GM13977 (cell line): ENCODE results near the gene MRPL2.
A peak's percentile ranks its signal among the peaks of the same experiment; 100 is the strongest.

ENCODE experiments used
- DNase-seq: peaks from one replicate; pipeline ENCODE4 v3.0.0; 2012; ENCODE audit warnings: low spot score
- in situ Hi-C: fragments of 300-500 bp; cut with MboI; formaldehyde crosslinking; loops from one replicate; pipeline ENCODE4 v1.12.0; 2022; ENCODE audit warnings: low sequenced_read_pairs, low pct_unique_long_range_greater_than_20kb, mixed read lengths, inconsistent platforms; ENCODE audit not compliant: unreplicated experiment
- TF ChIP-seq, protein P1 (sequence below): IDR thresholded peaks from 2 replicates; pipeline ENCODE4 v1.5.1; 2012; ENCODE audit warnings: mild to moderate bottlenecking, control low read depth; ENCODE audit not compliant: insufficient read depth; ENCODE audit errors: extremely low read depth, missing control alignments

MRPL2 gene

GRCh38 chr6:43021270-43022047 is 37.8 kb downstream of the MRPL2 start, which contains the start of gene RRP36:
TSS of gene RRP36 (plus strand) at chr6:43021623. CDS start at chr6:43021655, 32 bp downstream.
- TF ChIP-seq, protein P1, sequence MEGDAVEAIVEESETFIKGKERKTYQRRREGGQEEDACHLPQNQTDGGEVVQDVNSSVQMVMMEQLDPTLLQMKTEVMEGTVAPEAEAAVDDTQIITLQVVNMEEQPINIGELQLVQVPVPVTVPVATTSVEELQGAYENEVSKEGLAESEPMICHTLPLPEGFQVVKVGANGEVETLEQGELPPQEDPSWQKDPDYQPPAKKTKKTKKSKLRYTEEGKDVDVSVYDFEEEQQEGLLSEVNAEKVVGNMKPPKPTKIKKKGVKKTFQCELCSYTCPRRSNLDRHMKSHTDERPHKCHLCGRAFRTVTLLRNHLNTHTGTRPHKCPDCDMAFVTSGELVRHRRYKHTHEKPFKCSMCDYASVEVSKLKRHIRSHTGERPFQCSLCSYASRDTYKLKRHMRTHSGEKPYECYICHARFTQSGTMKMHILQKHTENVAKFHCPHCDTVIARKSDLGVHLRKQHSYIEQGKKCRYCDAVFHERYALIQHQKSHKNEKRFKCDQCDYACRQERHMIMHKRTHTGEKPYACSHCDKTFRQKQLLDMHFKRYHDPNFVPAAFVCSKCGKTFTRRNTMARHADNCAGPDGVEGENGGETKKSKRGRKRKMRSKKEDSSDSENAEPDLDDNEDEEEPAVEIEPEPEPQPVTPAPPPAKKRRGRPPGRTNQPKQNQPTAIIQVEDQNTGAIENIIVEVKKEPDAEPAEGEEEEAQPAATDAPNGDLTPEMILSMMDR = no peak
- peak; percentile 87 for DNase-seq
- in situ Hi-C loops = no loop called here

- TF ChIP-seq, protein P1 = no peak
- in situ Hi-C loops = no loop called here
- DNase-seq = no peak
These were observed 38.4 kb downstream of the MRPL2 start for GRCh38 chr6:43020847-43021246.

GRCh38 chr6:43020052-43020705 is 39.1 kb downstream of the MRPL2 start:
- DNase-seq = no peak
- TF ChIP-seq, protein P1 = no peak
- in situ Hi-C loops = no loop called here

- TF ChIP-seq, protein P1 = no peak
- DNase-seq = no peak
- in situ Hi-C loops = no loop called here
These were observed 40.1 kb downstream of the MRPL2 start for GRCh38 chr6:43019152-43019551.

- in situ Hi-C loops = no loop called here
- TF ChIP-seq, protein P1 = no peak
- DNase-seq = no peak
These were observed 42.3 kb downstream of the MRPL2 start for GRCh38 chr6:43016943-43017334.

- DNase-seq = no peak
- TF ChIP-seq, protein P1 = no peak
- in situ Hi-C loops = no loop called here
These were observed 42.9 kb downstream of the MRPL2 start for GRCh38 chr6:43016176-43016942.
